HG03095 (cell line): ENCODE results near the gene NT5C1A.

Experiments used
- ATAC-seq: cut with Tn5 transposase; IDR thresholded peaks from one replicate; pipeline ENCODE4 v1.9.1; 2021; ENCODE audit warnings: moderate library complexity; ENCODE audit not compliant: unreplicated experiment

The NT5C1A gene

DNA sequence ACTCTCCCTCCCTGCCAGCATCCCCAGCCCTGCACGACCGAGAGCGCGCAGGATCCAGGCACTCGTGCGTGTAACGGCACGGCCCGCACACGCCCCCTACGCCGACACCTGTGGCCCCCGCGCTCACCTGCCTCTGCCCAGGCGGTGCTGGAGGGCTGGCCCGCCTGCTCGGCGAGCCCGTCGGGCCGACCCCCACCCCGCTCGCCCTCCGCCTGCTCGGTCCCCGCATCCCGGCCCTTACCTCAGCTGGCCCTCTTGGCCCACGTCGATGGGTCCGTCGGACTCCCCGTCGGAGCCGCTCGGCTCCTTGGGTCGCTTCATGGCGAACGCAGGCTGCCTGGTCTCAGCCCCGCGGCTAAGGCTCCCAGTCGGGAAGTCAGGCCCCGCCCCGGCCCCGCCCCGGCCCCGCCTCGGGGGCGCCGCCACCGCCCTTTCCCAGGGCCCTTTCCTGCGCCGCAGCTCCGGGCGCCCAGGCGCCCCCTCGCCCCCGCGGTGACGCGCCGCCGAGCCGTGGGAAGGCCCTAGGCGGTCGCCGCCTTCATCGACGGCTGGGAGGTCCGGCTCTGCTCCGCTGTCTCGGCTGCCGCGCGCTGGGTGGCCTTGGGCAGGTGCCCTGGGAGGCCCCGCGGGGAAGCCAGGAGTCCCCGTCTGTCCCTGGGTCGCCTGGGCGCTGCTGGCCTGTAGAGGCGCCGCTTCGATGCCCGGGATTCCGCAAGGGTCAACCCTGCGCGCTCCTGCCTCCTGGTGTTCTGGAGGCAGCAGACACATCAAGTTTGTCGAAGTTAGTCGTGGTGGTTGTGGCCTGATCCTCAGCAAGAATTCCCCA, 32.4 kb downstream of the NT5C1A start, which contains the start of gene HEYL:
Gene HEYL (minus strand): TSS at position 339 of the 826 bp plus-strand sequence. CDS start 18 bp downstream, at position 321.
- no peak for ATAC-seq

DNA sequence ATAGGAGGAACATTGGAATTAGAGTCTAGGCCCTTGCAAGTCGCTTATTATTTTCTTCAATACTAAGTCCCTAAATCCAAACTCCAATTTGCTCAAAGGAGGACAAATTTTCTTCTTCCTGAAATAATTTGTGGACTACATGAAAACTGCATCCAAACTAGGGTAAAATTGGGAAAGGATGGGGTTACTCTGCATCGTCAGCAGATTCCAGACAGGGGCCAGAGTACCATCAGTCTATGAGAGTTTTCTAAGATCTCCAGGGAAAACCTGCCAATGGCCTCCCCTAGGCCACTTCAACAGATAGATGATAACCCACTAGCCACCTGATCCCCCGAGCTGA, 33.0 kb downstream of the NT5C1A start:
- no peak for ATAC-seq

DNA sequence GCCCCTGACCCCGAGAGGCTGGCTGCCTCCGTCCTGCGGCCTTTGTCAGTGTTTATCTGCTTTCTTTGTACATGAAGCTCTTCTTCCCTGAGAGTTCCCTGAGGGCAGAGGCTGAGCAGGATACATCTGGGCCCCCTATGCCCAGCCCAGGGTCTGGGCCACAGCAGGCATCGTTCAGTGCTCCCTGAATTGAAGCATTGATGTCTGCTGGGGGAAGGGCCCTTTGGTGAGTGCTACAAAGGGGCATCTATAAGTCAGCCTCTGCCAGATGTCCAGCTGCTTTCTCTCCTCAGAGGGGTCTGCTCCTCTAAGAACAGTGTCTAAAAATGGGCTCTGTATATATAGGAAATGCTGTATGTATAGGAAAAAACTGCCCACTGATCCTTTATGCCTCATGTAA, 34.5 kb downstream of the NT5C1A start:
- ATAC-seq: no peak

DNA sequence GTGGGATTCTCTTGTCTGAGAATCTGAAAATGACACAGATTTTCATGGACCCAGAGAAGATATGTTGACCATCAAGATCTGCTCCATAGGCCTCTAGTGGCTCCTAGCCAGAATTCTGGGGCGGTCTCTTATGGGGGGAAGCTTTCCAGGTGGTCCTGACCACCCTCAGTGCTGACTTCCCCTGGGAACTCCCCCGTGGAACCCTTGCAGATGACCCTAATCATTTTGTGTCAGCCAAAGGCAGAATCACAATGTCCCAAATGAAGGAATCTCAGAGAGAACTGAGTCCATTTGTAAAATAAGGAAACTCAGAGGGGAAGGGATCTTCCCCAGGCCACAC, 36.1 kb downstream of the NT5C1A start:
- no peak for ATAC-seq

DNA sequence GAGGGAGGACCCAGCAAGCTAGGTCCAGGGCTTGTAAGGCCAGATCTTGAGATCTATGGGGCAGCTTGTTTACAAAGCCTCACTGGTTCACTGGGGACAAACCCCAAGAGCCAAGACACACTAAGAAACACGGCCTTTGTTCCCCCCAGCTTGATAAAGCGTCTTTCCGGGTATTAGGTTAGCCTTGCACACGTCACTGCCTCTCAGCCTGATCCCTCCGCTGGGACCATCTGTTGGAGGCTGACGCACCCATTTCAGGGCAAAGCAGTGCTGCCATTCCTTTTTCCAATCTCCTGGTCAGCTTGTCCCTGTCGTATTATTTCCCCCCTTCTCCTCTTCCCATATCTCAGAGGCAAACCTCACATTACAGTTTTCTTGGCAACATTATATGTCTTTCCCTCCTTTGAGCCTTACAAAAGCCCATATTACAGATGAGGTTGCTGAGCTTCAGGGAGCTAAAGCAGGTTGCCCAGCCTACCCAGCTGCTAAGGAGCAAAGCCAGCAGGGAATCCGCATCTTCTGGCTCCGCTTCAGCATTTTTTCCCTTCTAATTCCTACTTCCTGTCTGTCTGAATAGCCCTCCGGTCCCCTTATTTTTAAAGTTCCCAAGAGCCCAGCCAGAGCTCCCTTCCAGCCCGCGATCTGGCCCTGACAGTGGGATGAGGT, 36.6 kb downstream of the NT5C1A start:
- ATAC-seq: no peak

DNA sequence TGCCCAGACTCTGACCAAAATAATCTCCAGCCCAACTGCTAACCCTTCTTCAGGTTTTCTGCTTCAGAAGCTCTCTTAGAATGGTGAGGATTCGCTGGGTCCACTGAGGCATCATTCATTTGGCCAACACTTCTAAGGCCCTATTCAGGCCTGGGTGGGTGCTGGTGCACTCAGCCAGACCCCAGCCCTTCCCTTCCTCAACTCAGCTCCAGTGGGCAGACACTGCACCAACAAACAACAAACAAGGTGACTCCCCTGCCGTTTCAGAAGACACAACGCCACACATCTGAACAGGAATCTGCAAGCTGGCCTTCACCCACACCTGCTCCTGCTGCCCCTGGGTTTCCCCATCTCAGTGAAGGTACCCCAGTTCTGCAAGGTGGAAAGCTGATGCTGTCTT, 38.5 kb downstream of the NT5C1A start:
- ATAC-seq: no peak

DNA sequence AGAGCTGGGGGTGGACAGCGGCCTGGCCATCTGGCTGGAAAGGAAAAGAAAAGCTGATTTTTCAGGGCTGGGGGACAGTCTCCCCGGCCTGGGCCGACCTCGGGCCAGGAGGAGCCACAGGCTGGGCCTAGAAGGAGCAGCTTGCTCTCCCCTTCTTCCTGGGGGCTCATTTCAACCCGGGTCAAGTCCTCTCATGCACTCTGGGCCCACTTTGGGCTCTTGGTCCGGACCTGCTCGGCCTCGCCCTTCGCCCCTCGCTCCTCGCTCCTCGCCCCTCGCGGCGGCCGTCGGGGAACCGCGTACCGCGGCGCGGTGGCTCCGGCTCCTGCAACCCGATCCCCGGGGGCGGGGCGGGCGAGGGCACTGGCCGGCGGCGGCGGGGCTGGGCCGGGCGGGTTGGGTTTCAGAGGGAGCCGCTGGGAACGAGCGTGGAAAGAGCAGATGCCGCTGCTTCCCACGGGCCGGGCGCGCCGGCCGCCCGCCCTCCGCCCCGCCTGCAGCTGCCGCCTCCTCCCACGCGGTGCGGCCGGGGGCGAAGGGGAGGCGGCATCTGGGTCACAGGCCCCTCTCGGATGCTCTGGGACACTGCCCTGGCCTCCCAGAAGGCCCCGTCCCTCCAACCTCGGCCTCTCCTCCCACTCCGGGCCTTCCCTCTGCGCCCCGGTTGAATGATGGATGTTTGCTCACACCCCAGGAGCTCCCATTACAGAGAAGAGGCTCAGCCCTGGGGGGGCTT, 39.1 kb downstream of the NT5C1A start:
- no peak for ATAC-seq

DNA sequence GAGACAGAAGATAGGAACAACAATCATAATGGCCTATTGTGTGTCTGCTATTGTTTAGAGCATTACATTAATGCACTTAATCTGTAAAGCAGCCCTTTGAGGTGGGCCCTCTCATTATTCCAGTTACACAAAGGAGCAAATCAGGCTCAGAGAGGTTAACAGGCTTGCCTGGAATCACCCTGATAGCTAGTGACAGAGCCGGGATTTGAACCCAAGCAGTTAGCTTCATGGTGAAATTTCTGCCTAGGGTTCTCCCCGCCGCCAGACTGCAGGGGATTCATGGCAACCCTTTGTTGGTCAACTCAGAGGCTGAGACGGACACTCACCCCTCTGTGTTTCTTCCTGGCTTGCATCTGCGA, 39.6 kb downstream of the NT5C1A start:
- no peak for ATAC-seq

DNA sequence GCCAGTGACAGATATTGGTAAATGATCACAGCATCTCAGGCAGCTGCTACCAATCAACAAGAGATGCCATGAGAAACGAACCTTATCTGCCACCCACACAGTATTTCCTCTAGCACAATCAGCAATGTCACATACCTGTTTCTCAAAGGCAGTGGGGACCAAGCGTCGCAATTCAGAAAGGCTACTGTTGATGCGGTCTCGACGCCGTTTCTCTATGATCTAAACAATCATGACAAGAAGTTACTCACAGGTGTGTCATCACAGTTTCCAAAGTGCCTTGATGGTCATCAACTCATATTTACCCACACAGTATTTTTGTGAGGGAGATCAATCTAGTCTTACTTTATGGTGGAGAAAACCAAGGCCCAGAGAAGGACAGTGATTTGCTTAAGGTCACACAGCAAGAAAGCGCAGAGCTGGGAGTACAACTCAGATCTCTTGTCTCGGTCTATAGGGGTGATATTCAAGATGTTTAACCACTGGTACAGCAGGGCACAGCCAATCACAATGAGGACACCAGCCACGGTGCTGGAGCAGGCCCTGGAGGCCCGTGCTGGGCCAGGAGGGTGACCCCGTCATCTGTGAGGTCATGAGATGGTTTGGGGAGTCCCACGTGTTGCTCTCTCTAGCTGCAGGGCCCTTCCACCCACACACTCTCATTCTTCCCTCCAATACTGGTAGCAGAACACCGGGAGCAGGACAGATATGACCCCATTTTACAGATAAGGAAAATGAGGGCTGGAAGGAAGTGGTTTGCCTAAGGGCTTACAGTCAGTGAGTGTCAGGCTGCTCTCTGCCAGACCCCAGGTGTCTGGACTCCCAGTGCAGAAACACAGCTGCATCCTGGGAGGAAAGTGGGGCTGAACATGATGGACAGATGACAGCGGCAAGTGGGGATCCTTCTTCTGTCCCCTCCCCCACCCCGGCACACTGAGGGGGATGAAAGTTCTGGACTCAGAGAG, 40.3 kb downstream of the NT5C1A start:
- ATAC-seq: no peak

DNA sequence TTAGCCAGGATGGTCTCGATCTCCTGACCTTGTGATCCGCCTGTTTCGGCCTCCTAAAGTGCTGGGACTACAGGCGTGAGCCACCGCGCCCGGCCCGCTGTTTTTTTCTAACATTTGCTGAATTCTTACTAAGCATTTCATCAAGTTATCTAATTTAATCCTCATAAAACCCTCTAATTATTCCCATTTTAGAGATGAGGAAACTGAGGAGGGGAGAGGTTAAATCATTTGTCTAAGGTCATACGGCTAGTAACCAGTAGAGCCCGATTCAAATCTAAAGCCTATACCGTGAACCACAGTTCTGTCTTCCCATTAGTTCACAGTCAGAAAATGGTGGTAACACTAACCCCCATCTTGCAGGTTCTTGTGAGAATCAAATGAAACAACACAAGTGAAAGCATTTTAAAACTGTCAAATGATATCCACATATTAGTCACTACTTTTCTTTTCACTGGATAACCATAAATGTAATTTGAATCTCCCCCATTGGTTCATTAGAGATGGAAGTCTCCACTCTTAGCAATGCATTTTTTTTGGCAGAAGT, 43.0 kb downstream of the NT5C1A start:
- ATAC-seq: no peak

DNA sequence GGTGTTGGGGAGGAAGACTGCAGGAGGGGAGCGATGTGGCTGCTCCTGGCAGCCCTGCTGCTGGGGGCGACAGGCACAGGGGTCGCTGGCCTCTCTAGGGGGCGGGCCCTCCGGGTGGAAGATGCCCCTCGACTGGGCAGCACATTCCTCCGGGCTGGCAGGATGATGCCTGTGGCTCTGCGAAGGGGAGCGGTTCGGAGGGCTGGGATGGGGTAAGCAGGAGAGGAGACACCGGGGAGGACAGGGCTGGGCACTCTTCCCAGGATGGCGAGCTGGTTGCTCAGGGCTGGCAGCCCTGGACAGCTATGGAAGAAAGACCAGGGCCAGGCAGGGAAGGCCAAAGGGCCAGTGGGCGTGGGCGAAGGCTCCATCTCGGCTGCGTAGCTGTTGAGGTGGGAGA, 45.3 kb downstream of the NT5C1A start:
- ATAC-seq: no peak

DNA sequence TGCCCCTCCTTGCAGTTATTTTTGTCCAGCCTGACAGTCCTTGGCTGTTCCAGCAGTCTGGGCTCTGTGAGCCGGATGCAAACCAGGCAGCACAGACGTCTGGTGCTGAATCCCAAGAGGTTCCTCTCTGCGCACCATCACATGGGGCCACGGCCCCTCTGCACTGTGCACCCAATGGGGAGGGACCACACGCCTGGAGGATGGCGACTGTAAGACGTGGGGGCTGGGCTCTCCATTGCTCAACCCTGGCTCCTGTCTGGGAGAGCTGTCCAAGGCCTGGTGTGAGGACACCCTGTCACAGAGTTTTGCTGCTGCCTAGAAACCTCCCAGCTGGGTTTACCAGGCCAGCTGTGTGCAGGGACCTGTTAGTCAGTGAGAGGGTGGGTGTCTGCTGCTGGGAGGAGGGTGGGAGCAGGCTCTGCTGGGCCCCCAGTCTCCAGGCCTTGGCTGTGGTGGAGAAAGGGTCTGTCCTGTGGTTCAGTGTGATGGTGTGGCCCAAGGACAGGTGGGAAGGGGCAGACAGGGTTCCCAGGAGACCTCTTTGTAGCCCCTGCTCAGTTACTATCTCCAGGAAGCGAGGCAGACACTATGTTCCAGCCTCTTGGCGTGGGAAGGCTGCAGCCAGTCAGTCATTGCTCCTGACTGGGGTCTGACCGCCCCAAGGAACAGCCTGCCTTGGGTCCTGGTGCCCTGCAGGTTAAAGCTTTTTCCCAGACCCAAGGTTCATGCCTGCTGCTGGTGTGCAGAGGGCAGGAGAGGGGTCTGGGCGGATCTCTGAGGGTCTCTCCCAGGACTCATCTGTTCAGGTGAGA, 46.2 kb downstream of the NT5C1A start:
- ATAC-seq: no peak

DNA sequence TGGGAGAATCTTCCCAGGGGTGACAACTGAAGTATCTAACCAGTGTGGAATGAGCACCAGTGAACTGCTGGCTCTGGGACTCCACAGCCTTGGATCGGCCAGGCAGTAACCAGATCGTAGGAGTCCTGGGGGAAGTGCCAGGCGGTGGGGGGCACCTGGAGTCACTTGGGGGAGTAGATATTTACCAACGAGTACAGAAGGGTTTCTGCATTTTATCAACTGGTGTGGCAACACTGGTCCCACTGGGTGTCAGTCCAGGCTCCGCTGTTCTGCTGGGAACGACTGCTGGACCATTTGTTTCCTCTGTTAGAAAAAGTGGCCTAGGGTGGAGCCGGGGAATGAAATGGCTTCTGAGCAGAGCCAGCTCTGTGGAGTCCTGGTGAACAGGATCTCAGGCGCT, 46.9 kb downstream of the NT5C1A start:
- ATAC-seq: no peak

DNA sequence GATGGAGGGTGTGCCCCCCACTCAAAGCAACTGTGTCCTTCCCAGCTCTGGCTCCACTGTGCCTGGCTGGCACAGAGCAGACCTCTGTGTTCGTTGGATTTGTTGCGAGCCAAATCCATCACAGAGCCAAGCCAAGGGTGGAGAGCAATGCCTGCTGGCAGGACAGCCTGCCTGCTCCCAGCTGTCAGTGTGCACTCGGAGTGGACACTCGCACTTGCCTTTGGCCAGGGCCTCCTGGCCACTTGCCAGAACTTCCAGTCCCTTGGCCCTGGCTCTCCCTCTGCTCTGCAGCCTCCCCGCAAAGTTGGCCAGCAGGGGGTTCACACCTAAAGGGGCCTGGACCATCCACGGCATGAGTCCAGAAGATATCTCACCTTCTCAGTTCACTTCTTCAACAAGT, 48.9 kb downstream of the NT5C1A start:
- ATAC-seq: no peak

DNA sequence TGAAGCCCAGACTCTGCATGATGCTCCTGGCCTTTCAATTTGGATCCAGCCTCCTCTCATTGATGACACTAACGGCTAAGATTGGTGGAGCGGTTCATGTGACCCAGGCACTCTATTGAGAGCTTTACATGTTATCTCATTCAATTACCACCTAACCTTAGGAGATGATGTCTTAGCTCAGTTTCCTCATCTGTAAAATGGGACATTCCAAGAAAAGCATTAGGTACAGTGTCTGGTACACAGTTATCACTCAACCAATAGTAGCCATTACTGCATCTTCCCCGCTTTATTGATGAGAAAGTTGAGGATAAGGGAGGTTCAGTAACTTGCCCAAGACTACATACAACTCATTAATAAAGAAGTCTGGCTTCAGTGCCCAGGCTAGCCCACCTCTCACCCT, 49.5 kb downstream of the NT5C1A start:
- no peak for ATAC-seq

DNA sequence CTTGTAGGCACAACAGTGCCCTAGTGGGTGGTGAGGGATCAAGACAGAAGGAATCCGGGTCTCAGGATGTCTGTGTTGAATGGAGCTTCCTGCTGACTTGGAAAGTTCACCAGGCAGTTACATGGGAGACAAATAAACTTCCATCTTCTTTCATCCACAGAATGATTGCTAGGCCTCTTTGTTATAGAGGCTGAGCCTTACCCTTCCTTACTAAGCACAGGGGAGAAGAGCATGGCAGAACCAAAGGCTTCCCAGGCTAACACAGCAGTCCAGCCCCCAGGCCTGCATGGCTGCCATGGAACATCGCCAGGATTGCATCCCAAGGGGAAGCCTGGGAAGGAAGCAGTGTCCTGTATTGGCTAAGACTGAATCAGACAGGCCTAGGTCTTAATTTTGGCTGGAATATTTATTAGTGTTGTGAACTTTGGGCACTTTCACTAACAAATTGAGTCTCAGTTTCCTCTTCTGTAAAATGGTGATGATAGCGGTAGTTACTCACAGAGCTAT, 51.2 kb downstream of the NT5C1A start:
- ATAC-seq: no peak

DNA sequence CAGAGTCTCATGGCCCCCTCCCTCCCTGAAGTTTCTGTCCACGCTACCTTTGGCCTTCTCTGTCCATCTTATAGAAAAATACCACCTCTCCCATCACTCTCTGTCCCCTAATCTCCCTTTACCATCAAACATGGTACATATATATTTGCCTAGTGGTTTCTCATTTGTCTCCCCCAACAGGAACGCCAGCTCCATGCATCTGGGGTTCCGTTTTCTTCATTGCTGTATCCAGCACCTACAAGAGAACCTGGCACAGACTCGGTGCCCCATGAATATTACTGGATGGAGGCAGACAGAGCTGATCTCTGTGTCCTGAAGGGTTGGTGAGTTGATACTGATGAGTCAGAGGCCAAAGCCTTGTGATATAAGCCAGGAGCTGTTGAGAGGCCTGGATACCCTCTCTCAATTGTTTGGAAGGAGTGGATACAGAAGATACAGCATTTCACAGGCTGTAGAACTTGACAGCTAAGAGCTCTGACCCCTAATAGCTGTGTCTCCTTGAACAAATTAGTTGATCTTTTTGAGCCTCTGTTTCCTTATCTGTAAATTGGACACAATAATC, 54.3 kb downstream of the NT5C1A start:
- no peak for ATAC-seq

DNA sequence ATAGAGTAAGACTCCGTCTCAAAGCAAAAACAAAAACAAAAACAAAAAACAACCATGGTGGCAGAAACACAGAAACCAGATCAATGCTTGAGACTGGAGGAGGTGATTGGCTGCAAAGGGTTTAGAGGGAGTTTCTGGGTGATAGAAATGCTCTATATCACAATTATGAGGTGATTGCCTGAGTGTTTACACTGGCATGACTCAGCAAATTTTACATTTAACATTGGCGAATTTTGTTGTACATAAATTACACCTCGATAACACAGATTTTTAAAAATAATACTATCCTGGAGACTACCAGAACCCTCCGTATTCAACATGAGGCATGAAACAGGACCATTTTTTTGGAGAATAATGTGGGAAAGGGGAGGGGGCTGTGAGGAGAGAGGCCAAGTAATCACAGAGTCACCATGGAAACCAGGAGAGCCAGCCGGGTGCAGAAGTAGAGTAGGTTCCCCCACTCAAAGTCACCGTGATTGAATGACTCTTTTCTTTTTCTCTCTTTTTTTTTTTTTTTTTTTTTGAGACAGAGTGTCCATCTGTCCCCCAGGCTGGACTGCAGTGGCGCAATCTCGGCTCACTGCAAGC, 56.7 kb downstream of the NT5C1A start:
- no peak for ATAC-seq

DNA sequence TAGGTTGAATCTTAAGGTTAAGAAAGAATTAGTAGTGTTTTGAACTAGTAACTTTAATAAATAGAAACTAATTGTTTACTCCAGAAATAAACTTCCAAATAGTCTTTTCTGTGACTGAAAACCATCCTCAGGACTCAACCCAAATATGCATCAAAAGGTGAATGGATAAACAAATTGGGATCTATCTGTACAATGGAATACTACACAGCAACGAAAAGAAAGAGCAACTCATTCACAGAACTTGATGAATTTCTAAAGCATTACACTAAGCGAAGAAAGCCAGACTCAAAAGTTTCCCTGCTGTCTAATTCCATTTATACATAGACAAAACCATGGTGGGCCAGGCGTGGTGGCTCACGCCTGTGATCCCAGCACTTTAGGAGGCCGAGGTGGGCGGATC, 57.4 kb downstream of the NT5C1A start:
- no peak for ATAC-seq
